Activated CD4-positive, alpha-beta memory T cell treated with anti-CD3 and anti-CD28 coated beads, Interleukin-2, amount 10 ng/mL, durations not matched to agents 7 days and 5 days (primary cell): ENCODE results near the gene OSBPL8. TPM values are rescaled to one million over a fixed set of nuclear protein-coding genes. Genes with fewer than 3 reads are reported as not detected.

Source experiments
- CTCF ChIA-PET: fragments of 350-600 bp; sonication (Branson Sonifier 250); formaldehyde crosslinking; loops from one replicate; lab custom pipeline; 2021; ENCODE audit warnings: antibody characterized with exemption, inconsistent platforms; lab: Charles Lee
- POLR2A ChIA-PET: fragments of 350-600 bp; sonication (Branson Sonifier 250); formaldehyde crosslinking; loops from one replicate; lab custom pipeline; 2021; ENCODE audit warnings: antibody characterized with exemption; lab: Charles Lee
- DNase-seq: peaks from one replicate; pipeline ENCODE4 v3.0.0-alpha.2; 2020
- H3K27ac Mint-ChIP-seq: one replicate; pipeline ENCODE4 v1.8.0; 2021; ENCODE audit warnings: mild to moderate bottlenecking, mixed read lengths
- H3K27me3 Mint-ChIP-seq: one replicate; pipeline ENCODE4 v1.8.0; 2021; ENCODE audit warnings: mixed read lengths
- H3K36me3 Mint-ChIP-seq: one replicate; pipeline ENCODE4 v1.8.0; 2021; ENCODE audit warnings: low read depth, mixed read lengths
- H3K4me1 Mint-ChIP-seq: one replicate; pipeline ENCODE4 v1.8.0; 2021; ENCODE audit warnings: mixed read lengths
- H3K4me3 Mint-ChIP-seq: one replicate; pipeline ENCODE4 v1.8.0; 2021; ENCODE audit warnings: mild to moderate bottlenecking, mixed read lengths
- H3K9me3 Mint-ChIP-seq: one replicate; pipeline ENCODE4 v1.8.0; 2021; ENCODE audit warnings: mixed read lengths
- total RNA-seq, 2 experiments: library from RNA; stranded (reverse); gene quantifications; one replicate each; pipeline ENCODE4 v1.2.3, GENCODE V29; 2021

The OSBPL8 gene, protein sequence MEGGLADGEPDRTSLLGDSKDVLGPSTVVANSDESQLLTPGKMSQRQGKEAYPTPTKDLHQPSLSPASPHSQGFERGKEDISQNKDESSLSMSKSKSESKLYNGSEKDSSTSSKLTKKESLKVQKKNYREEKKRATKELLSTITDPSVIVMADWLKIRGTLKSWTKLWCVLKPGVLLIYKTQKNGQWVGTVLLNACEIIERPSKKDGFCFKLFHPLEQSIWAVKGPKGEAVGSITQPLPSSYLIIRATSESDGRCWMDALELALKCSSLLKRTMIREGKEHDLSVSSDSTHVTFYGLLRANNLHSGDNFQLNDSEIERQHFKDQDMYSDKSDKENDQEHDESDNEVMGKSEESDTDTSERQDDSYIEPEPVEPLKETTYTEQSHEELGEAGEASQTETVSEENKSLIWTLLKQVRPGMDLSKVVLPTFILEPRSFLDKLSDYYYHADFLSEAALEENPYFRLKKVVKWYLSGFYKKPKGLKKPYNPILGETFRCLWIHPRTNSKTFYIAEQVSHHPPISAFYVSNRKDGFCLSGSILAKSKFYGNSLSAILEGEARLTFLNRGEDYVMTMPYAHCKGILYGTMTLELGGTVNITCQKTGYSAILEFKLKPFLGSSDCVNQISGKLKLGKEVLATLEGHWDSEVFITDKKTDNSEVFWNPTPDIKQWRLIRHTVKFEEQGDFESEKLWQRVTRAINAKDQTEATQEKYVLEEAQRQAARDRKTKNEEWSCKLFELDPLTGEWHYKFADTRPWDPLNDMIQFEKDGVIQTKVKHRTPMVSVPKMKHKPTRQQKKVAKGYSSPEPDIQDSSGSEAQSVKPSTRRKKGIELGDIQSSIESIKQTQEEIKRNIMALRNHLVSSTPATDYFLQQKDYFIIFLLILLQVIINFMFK
- total RNA-seq, result 100 to 1,000 TPM; 113 to 121 TPM

DNA sequence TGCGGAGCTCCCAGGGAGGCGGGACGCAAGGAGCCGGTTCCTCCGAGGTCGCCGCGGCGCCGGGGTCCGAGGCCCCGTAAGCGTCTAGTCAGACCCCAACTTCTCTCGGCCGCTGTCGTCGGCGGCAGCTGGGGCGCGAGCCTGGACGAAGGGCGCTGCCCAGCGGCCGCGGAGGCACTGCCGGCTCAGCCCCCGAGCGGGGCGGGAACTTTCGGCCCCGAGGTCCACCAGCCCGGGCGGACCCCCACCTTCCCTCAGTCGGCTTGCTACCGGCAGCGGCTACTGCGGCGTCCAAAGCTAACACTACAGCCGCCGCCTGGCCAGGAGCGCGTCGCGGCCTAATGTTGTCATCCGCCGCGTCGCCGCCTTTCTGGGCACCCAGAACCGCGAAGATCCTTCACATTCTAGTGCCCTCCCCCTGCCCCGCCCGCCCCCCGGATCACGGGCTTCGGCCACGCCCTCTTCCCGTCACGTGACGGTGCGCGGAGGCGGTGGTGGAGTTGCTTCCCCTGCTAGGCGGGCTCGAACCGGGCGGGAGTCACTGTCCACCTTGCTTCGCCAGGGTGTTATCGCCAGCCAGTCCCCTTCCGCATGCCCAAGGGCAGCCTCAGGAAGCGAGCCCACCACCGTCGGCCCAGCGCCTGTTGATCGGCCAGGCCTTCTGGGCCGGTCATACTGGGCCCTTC, at the start of gene OSBPL8:
Gene OSBPL8 (minus strand): TSS at position 372 of the 686 bp plus-strand sequence. CDS start 72,220 bp downstream, outside the sequence.
- Mint-ChIP-seq H3K27me3 (peaks cover 5% of the 10 kb centered on the region), H3K36me3 (peaks cover 16% of the 10 kb centered on the region)
- POLR2A ChIA-PET, result interaction anchor here (0.6 to 3.4 kb wide), 20 partner anchors 8 to 1079 kb away, joined by 3 to 46 read pairs (median 4); partner anchors contain the start of genes BBS10, NAP1L1, PHLDA1 and ZDHHC17

DNA sequence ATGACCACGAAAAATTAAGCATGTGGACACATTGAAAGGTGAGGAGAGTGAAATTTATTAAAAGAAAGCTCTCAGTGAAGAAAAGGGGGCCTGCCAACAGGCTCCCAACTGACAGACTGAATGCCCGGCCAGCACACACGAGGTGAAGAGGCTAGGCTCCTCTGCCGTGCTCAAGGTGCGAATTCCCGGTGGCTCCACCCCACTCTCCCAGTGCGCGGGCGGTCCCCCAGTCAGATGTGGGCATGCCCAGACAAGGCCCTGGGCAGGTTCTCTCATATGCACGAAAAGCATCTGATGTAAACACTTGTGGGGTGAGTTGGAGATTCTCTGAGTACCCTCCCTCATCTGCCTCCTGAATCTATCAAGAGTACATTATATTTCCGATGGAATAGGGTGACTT, 48.5 kb upstream of the OSBPL8 start:
- Mint-ChIP-seq H3K27me3 (peaks cover 8% of the 10 kb centered on the region), H3K9me3 (no peaks in the 10 kb centered on the region), H3K36me3 (no peaks in the 10 kb centered on the region), H3K4me3 (no peak overlapping the region), H3K27ac (no peak overlapping the region), H3K4me1 (no peaks in the 10 kb centered on the region)
- ChIA-PET CTCF (no interaction called here), POLR2A (no interaction called here)
- no peak for DNase-seq

More for the DNA sequence above, at the start of gene OSBPL8:
- Mint-ChIP-seq H3K4me1 (peaks cover 43% of the 10 kb centered on the region), H3K9me3 (no peaks in the 10 kb centered on the region), H3K4me3 (peak within 1 kb of the TSS; percentile 86), H3K27ac (peak within 1 kb of the TSS; percentile 95)
- peak; percentile 98 for DNase-seq
- CTCF ChIA-PET, result interaction anchor here (0.7 to 2.4 kb wide), 3 partner anchors 27 to 401 kb away, joined by 3 to 8 read pairs (median 6); no protein-coding TSS in a partner anchor

GRCh38 chr12:76595056-76595455, 35.5 kb upstream of the OSBPL8 start:
- POLR2A ChIA-PET, result no interaction called here
- H3K27ac Mint-ChIP-seq, result no peak overlapping the region
- peaks cover 2% of the 10 kb centered on the region for H3K9me3 Mint-ChIP-seq
- DNase-seq, result no peak
- no peaks in the 10 kb centered on the region for H3K27me3 Mint-ChIP-seq
- no peaks in the 10 kb centered on the region for H3K4me1 Mint-ChIP-seq
- CTCF ChIA-PET, result no interaction called here
- H3K4me3 Mint-ChIP-seq, result no peak overlapping the region
- H3K36me3 Mint-ChIP-seq, result no peaks in the 10 kb centered on the region

- CTCF ChIA-PET, result no interaction called here
- POLR2A ChIA-PET, result no interaction called here
- Mint-ChIP-seq H3K27me3 (no peaks in the 10 kb centered on the region), H3K9me3 (peaks cover 2% of the 10 kb centered on the region), H3K27ac (no peak overlapping the region), H3K4me1 (peaks cover 19% of the 10 kb centered on the region), H3K4me3 (no peak overlapping the region), H3K36me3 (no peaks in the 10 kb centered on the region)
- DNase-seq, result no peak
Observed at GRCh38 chr12:76591476-76591875, 31.9 kb upstream of the OSBPL8 start.

DNA sequence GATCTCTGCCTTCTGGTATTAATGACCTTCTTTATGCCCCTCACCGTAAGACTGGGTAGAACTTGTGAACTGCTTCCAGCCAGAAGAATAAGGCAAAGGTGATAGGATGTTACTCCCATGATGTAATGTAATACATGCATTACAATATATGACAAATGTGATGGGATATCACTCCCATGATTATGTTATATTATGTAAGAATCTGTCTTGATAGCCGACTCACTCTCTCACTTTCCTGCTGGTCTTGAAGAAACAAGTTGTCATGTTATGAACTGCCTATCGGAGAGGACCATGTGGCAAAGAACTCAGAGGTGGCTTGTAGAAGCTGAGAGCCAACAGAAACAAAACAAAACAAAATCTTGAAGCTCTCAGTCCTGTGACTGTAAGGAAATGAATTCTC, 30.6 kb upstream of the OSBPL8 start:
- CTCF ChIA-PET, result no interaction called here
- POLR2A ChIA-PET, result interaction anchor here (0.8 kb wide), 1 partner anchor 28 kb away, joined by 3 read pairs; no protein-coding TSS in a partner anchor
- no peaks in the 10 kb centered on the region for H3K36me3 Mint-ChIP-seq
- no peak overlapping the region for H3K27ac Mint-ChIP-seq
- H3K4me1 Mint-ChIP-seq, result peaks cover 19% of the 10 kb centered on the region
- no peak for DNase-seq
- no peaks in the 10 kb centered on the region for H3K27me3 Mint-ChIP-seq
- no peak overlapping the region for H3K4me3 Mint-ChIP-seq
- H3K9me3 Mint-ChIP-seq, result peaks cover 2% of the 10 kb centered on the region

DNA sequence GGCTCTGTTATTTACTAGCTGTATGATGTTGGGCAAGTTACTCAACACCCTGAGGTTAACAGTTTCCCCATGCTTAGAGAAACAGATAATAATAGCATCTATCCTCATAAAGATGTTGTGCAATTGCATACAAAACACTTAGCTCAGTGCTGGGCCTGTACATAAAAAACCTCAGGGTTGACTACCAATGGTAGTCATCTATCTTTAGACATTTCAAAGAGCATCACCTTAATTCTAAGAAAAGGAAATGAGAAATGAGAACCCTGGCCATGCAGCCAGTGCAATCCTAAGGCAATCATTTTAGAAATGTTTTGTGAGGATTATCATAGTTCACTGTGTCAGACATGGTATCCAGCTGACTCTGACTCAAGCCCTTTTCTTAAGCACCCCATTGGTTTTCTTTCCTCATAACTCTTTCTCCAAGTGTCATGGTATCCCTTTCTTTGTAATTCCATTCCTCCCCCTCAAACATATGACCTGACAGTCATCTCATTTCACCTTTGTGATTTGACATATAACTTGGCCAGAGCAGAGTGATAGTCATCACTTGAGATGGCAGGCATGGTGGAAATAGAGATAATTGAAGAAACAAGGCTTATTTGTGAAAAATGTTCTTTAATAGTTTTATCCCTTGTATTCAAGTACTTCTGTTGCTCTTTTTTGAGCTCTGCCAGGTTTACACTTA, 29.5 kb upstream of the OSBPL8 start:
- Mint-ChIP-seq H3K36me3 (no peaks in the 10 kb centered on the region), H3K4me3 (no peak overlapping the region), H3K27ac (peak overlapping the region; percentile 38), H3K9me3 (peaks cover 2% of the 10 kb centered on the region), H3K27me3 (no peaks in the 10 kb centered on the region), H3K4me1 (peaks cover 19% of the 10 kb centered on the region)
- POLR2A ChIA-PET, result interaction anchor here (1.5 kb wide), 1 partner anchor 30 kb away, joined by 7 read pairs; the partner anchor contains the start of gene OSBPL8
- no peak for DNase-seq
- CTCF ChIA-PET, result interaction anchor here (0.7 to 1.2 kb wide), 5 partner anchors 32 to 1061 kb away, joined by 3 to 4 read pairs (median 4); no protein-coding TSS in a partner anchor

- Mint-ChIP-seq H3K27ac (no peak overlapping the region), H3K4me3 (no peak overlapping the region), H3K4me1 (peaks cover 19% of the 10 kb centered on the region), H3K27me3 (no peaks in the 10 kb centered on the region), H3K36me3 (no peaks in the 10 kb centered on the region), H3K9me3 (peaks cover 2% of the 10 kb centered on the region)
- ChIA-PET CTCF (interaction anchor here (0.9 to 2.9 kb wide), 5 partner anchors 18 to 241 kb away, joined by 3 to 10 read pairs (median 4); no protein-coding TSS in a partner anchor), POLR2A (interaction anchor here (1.5 kb wide), 2 partner anchors 29 to 239 kb away, joined by 5 to 7 read pairs; partner anchors contain the start of genes BBS10 and OSBPL8)
- no peak for DNase-seq
Observed at GRCh38 chr12:76587428-76588178, 28.0 kb upstream of the OSBPL8 start.

DNA sequence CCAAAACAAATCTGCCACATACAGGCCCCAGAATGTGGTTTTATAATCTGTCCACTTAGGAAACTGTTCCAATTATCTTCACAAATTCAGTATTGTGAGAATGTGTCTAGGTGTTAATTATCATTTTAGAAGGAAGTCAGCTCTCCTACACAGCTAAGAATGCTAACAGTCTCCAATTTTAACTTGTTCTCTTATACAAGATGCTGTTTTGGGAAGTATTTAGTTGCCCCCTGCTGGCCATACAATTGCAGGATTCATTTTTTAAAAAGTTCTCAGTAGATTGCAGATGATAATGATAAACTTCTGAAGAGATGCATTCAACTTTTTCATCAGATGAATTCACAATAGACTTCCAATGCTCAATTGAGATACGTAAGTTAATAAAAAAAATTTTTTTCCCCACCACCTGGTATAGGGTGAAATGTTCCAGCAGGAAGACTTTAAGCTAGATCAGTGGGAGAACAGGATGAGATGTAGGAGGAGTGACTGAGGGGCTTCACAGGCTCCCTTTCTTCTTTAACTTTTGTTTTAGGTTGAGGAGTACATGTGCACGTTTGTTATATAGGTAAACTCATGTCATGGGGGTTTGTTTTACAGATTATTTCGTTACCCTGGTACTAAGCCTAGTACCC, 27.3 kb upstream of the OSBPL8 start:
- DNase-seq, result peak; percentile 31
- ChIA-PET POLR2A (interaction anchor here (1.5 kb wide), 1 partner anchor 239 kb away, joined by 5 read pairs; the partner anchor contains the start of gene BBS10), CTCF (interaction anchor here (0.8 to 2.9 kb wide), 13 partner anchors 17 to 1058 kb away, joined by 3 to 10 read pairs (median 3); partner anchors contain the start of genes BBS10 and OSBPL8)
- Mint-ChIP-seq H3K4me3 (no peak overlapping the region), H3K9me3 (no peaks in the 10 kb centered on the region), H3K27ac (no peak overlapping the region), H3K27me3 (no peaks in the 10 kb centered on the region), H3K4me1 (peaks cover 19% of the 10 kb centered on the region), H3K36me3 (no peaks in the 10 kb centered on the region)

DNA sequence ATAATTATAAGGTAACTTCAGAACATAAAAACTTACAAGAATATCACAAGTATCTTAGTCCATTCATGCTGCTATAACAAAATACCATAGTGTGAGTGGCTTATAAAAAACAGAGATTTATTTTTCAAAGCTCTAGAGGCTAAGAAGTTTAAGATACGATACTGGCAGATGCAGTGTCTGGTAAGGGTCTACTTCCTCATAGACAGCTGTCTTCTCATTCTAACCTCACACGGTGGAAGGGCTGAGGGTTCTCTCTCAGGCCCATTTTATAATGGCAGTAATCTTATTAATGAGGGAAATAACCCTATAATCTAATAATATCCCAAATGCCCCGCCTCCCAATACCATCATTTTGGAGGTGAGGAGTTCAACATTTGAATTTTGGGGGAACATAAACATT, 23.7 kb upstream of the OSBPL8 start:
- no peak overlapping the region for H3K27ac Mint-ChIP-seq
- no peaks in the 10 kb centered on the region for H3K36me3 Mint-ChIP-seq
- no peak overlapping the region for H3K4me3 Mint-ChIP-seq
- DNase-seq, result no peak
- ChIA-PET POLR2A (no interaction called here), CTCF (no interaction called here)
- H3K4me1 Mint-ChIP-seq, result peaks cover 8% of the 10 kb centered on the region
- H3K27me3 Mint-ChIP-seq, result no peaks in the 10 kb centered on the region
- no peaks in the 10 kb centered on the region for H3K9me3 Mint-ChIP-seq

GRCh38 chr12:76573840-76574373, 14.3 kb upstream of the OSBPL8 start:
- Mint-ChIP-seq H3K4me1 (peaks cover 6% of the 10 kb centered on the region), H3K27me3 (no peaks in the 10 kb centered on the region), H3K36me3 (peaks cover 6% of the 10 kb centered on the region), H3K27ac (no peak overlapping the region), H3K4me3 (no peak overlapping the region), H3K9me3 (peaks cover 13% of the 10 kb centered on the region)
- ChIA-PET POLR2A (no interaction called here), CTCF (no interaction called here)
- DNase-seq, result no peak
